K562 (cell line): ENCODE measurements around the gene CCDC9. TPM values are rescaled to one million over a fixed set of nuclear protein-coding genes. Genes with fewer than 3 reads are reported as not detected.
A peak's percentile ranks its signal among the peaks of the same experiment; 100 is the strongest.

Experiments
- ADNP ChIP-seq: fragments of 200-800 bp; sonication (Bioruptor generic); IDR thresholded peaks from 2 replicates; pipeline ENCODE4 v1.6.1; 2016; ENCODE audit warnings: missing genetic modification characterization, missing compliant biosample characterization
- BACH1 ChIP-seq: fragments of 200-800 bp; sonication (Bioruptor generic); IDR thresholded peaks from 2 replicates; pipeline ENCODE4 v1.6.1; 2016; ENCODE audit warnings: missing genetic modification characterization, missing compliant biosample characterization
- BRD9 ChIP-seq: fragments of 450-650 bp; IDR thresholded peaks from 2 replicates; pipeline ENCODE4 v1.6.1; 2018; ENCODE audit warnings: low read depth; ENCODE audit not compliant: partially characterized antibody
- CXXC5 ChIP-seq: fragments of 250-450 bp; sonication (Bioruptor Pico); IDR thresholded peaks from 2 replicates; pipeline ENCODE4 v1.8.0; 2022; ENCODE audit warnings: inconsistent platforms, mild to moderate bottlenecking, moderate library complexity
- GABPB1 ChIP-seq: sonication (generic); formaldehyde crosslinking; IDR thresholded peaks from 2 replicates; pipeline ENCODE4 v1.8.0; 2022; ENCODE audit warnings: mild to moderate bottlenecking, missing genetic modification reagents
- GATAD2B ChIP-seq: fragments of 450-650 bp; IDR thresholded peaks from 2 replicates; pipeline ENCODE4 v1.6.1; 2017; ENCODE audit warnings: mild to moderate bottlenecking, borderline replicate concordance
- KDM4B ChIP-seq, 2 experiments: fragments of 450-650 bp in 1 of 2; sonication (generic) in 1 of 2; IDR thresholded peaks; 2 replicates each; pipeline ENCODE4 v1.6.1; 2016 to 2017; ENCODE audit warnings: borderline replicate concordance in 2 of 2, antibody characterized with exemption in 1 of 2, low read depth in 1 of 2, mild to moderate bottlenecking in 1 of 2
- KDM5B ChIP-seq: fragments of 200-600 bp; sonication (generic); IDR thresholded peaks from 2 replicates; pipeline ENCODE4 v1.6.1; 2012; ENCODE audit warnings: low read depth, mild to moderate bottlenecking, moderate library complexity, low read length, control low read depth, inconsistent platforms; ENCODE audit not compliant: insufficient replicate concordance
- L3MBTL2 ChIP-seq: fragments of 450-650 bp; IDR thresholded peaks from 2 replicates; pipeline ENCODE4 v1.6.1; 2016; ENCODE audit warnings: mild to moderate bottlenecking, moderate library complexity
- NBN ChIP-seq: fragments of 450-650 bp; IDR thresholded peaks from 2 replicates; pipeline ENCODE4 v1.6.1; 2016; ENCODE audit warnings: low read depth, mild to moderate bottlenecking
- SMAD1 ChIP-seq: fragments of 150-350 bp; IDR thresholded peaks from 2 replicates; pipeline ENCODE4 v1.6.1; 2014; ENCODE audit warnings: low read length, low read depth; ENCODE audit not compliant: partially characterized antibody
- SMARCB1 ChIP-seq: IDR thresholded peaks from 2 replicates; pipeline ENCODE4 v1.6.1; 2011; ENCODE audit warnings: improper control_type of control experiment, low read depth; ENCODE audit not compliant: insufficient read length
- SP1 ChIP-seq: sonication (generic); formaldehyde crosslinking; IDR thresholded peaks from 2 replicates; pipeline ENCODE4 v1.8.1; 2022; ENCODE audit warnings: mild to moderate bottlenecking, missing genetic modification reagents
- TBL1XR1 ChIP-seq, 2 experiments: IDR thresholded peaks; 2 replicates each; pipeline ENCODE4 v1.6.1; 2012; ENCODE audit warnings: improper control_type of control experiment in 2 of 2, low read length in 2 of 2, mild to moderate bottlenecking in 1 of 2
- ZBTB1 ChIP-seq: sonication (generic); formaldehyde crosslinking; IDR thresholded peaks from 2 replicates; pipeline ENCODE4 v1.8.1; 2023; ENCODE audit warnings: missing genetic modification reagents, low read depth, mild to moderate bottlenecking, borderline replicate concordance
- polyA plus RNA-seq, 8 experiments: library from polyadenylated mRNA; depleted of rRNA in 4 of 8; stranded (reverse) in 5 of 8; unstranded in 3 of 8; fragments of >200 nt; fragmentation: Nextera tagmentation in 2 of 8; fragmentation: Illumina TruSeq in 1 of 8; extraction: Ambion mirVana in 2 of 8; extraction: Trizol in 1 of 8; gene quantifications; 2 replicates each; pipeline versions ENCODE4 v1.2.1 to v1.2.3, GENCODE V29; 2011 to 2014; ENCODE audit warnings: inconsistent platforms in 1 of 8, missing spikeins in 1 of 8
- total RNA-seq, 7 experiments: library from RNA; depleted of rRNA in 6 of 7; stranded (reverse); fragments of >200 nt in 6 of 7; fragmentation: Illumina TruSeq in 2 of 7; extraction: Trizol in 2 of 7; gene quantifications; 2 replicates each; pipeline versions ENCODE4 v1.2.1 to v1.2.3, GENCODE V29; 2011 to 2021; ENCODE audit warnings: low replicate concordance in 1 of 7
- TF ChIP-seq, protein P1 (sequence below): IDR thresholded peaks from 2 replicates; pipeline ENCODE4 v1.6.1; 2014; ENCODE audit warnings: antibody characterized with exemption
- TF ChIP-seq, protein P2 (sequence below), 3 experiments: fragments of 200-800 bp in 1 of 3; sonication (Bioruptor generic) in 1 of 3; sonication (generic) in 1 of 3; formaldehyde crosslinking in 1 of 3; IDR thresholded peaks; 2 replicates each; pipeline versions ENCODE4 v1.6.1 to v1.8.0; 2016 to 2022; ENCODE audit warnings: mild to moderate bottlenecking in 2 of 3, missing compliant biosample characterization in 2 of 3, missing genetic modification characterization in 2 of 3, missing genetic modification reagents in 1 of 3
- TF ChIP-seq, protein P3 (sequence below): sonication (generic); formaldehyde crosslinking; IDR thresholded peaks from 2 replicates; pipeline ENCODE4 v1.8.0; 2022; ENCODE audit warnings: mild to moderate bottlenecking, missing genetic modification reagents, borderline replicate concordance
- TF ChIP-seq, protein P4 (sequence below): sonication (generic); formaldehyde crosslinking; IDR thresholded peaks from 2 replicates; pipeline ENCODE4 v1.8.1; 2022; ENCODE audit warnings: missing genetic modification reagents

The CCDC9 gene
- total and polyA plus RNA-seq, 9 of the 15 experiments (the other 6 are each of a cell fraction or from before 2014, with no cell fraction given), result 0.23 to 38.6 (median 8.4) TPM

DNA sequence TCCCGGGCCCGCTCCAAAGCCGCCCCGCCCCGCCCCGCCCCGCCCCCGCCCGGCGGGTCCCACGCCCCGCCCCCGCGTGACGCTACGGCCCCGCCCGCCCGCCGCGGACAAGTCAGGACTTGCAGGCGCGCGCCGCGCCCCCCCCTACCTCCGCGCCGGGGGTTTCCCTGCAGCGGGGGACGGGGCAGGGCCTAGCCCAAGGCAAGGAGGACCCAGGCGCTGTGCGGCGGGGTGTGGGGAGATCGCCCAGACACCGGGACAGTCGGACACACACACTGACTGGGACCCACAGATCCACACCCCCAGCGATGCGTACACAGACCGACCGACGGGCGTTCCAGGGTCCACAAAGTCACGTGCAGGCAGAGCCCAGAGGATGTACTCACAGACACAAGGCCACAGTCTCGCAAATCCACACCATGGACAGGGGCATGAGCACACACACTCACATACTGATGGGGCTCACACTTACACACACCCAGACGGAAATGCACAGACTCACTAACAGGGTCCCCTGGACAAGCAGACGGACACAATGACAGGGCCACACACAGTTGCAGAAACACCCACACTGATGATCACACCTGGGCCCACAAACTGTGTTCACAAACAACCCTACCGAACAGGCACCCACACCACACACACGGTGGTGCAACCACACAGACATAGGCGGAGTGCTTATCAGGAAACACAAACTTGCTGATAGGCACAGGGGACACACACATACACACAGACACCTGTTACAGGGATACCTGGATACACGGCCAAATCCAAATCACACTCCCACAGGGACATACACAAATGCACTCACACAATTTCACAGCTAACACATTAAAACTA lies 24.9 kb upstream of the CCDC9 start (continued):
- TF ChIP-seq GABPB1 (peak; percentile 28; the same call in 1 of the 2 replicates), BACH1 (tag) (no peak), ADNP (tag) (no peak), L3MBTL2 (peak; percentile 73), SP1 (CRISPR knock-in tag) (peak; percentile 50; the same call in 1 of the 2 replicates), NBN (peak; percentile 41; the same call in 1 of the 2 replicates), SMARCB1 (no peak), SMAD1 (no peak), TBL1XR1 (IDR thresholded peaks at IDR 0.05; ENCODE audit: low read length in 2 of 2) (0 out of 4 replicates have a peak, but pooled peaks of 1 of the 2 experiments have one; percentile 34), BRD9 (peak; percentile 61), GATAD2B (0 out of 2 replicates have a peak, but pooled peaks have one; percentile 70), KDM5B (peak; percentile 64), ZBTB1 (CRISPR knock-in tag) (no peak; the same call in 1 of the 2 replicates), CXXC5 (CRISPR knock-in tag) (peak; percentile 71; the same call in 1 of the 2 replicates), KDM4B (IDR thresholded peaks at IDR 0.05; ENCODE audit: borderline replicate concordance in 2 of 2, low read depth in 1 of 2) (peak in 1 of 2 experiments; percentile 60; a peak in 1 of 4 replicates)
- TF ChIP-seq, protein P1, sequence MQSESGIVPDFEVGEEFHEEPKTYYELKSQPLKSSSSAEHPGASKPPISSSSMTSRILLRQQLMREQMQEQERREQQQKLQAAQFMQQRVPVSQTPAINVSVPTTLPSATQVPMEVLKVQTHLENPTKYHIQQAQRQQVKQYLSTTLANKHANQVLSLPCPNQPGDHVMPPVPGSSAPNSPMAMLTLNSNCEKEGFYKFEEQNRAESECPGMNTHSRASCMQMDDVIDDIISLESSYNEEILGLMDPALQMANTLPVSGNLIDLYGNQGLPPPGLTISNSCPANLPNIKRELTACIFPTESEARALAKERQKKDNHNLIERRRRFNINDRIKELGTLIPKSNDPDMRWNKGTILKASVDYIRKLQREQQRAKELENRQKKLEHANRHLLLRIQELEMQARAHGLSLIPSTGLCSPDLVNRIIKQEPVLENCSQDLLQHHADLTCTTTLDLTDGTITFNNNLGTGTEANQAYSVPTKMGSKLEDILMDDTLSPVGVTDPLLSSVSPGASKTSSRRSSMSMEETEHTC, result peak; percentile 25; the same call in 1 of the 2 replicates
- TF ChIP-seq, protein P2, sequence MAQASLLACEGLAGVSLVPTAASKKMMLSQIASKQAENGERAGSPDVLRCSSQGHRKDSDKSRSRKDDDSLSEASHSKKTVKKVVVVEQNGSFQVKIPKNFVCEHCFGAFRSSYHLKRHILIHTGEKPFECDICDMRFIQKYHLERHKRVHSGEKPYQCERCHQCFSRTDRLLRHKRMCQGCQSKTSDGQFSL (CRISPR knock-in tag; IDR thresholded peaks at IDR 0.05), result peak; percentile 99
- TF ChIP-seq, protein P2 (tag; IDR thresholded peaks at IDR 0.05), result peak in 1 of 2 experiments; percentile 93; a peak in 2 of 4 replicates
- TF ChIP-seq, protein P3, sequence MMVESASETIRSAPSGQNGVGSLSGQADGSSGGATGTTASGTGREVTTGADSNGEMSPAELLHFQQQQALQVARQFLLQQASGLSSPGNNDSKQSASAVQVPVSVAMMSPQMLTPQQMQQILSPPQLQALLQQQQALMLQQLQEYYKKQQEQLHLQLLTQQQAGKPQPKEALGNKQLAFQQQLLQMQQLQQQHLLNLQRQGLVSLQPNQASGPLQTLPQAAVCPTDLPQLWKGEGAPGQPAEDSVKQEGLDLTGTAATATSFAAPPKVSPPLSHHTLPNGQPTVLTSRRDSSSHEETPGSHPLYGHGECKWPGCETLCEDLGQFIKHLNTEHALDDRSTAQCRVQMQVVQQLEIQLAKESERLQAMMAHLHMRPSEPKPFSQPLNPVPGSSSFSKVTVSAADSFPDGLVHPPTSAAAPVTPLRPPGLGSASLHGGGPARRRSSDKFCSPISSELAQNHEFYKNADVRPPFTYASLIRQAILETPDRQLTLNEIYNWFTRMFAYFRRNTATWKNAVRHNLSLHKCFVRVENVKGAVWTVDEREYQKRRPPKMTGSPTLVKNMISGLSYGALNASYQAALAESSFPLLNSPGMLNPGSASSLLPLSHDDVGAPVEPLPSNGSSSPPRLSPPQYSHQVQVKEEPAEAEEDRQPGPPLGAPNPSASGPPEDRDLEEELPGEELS (CRISPR knock-in tag), result 0 out of 2 replicates have a peak, but pooled peaks have one; percentile 20
- TF ChIP-seq, protein P4, sequence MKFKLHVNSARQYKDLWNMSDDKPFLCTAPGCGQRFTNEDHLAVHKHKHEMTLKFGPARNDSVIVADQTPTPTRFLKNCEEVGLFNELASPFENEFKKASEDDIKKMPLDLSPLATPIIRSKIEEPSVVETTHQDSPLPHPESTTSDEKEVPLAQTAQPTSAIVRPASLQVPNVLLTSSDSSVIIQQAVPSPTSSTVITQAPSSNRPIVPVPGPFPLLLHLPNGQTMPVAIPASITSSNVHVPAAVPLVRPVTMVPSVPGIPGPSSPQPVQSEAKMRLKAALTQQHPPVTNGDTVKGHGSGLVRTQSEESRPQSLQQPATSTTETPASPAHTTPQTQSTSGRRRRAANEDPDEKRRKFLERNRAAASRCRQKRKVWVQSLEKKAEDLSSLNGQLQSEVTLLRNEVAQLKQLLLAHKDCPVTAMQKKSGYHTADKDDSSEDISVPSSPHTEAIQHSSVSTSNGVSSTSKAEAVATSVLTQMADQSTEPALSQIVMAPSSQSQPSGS, result no peak
